HEK293T (cell line): Measurements from ENCODE around the gene FOXJ2.
A peak's percentile ranks its signal among the peaks of the same experiment; 100 is the strongest.

Experiments used
- CTCF ChIA-PET: fragments of 350-600 bp; formaldehyde crosslinking; extraction: SDS; loops from one replicate; lab custom pipeline; 2021; ENCODE audit warnings: antibody characterized with exemption, inconsistent platforms; lab: Yijun Ruan, JAX
- POLR2A ChIA-PET: fragments of 350-600 bp; formaldehyde crosslinking; extraction: SDS; loops from one replicate; lab custom pipeline; 2020; ENCODE audit warnings: antibody characterized with exemption, inconsistent platforms; lab: Yijun Ruan, JAX
- DNase-seq: peaks from one replicate; pipeline ENCODE4 v3.0.0; 2012; ENCODE audit warnings: mixed read lengths; ENCODE audit errors: extremely low spot score
- ARNT ChIP-seq: fragments of 450-650 bp; IDR thresholded peaks from 2 replicates; pipeline ENCODE4 v1.6.1; 2017; ENCODE audit warnings: mild to moderate bottlenecking
- BHLHE40 ChIP-seq: fragments of 450-650 bp; IDR thresholded peaks from 2 replicates; pipeline ENCODE4 v1.6.1; 2016; ENCODE audit warnings: mild to moderate bottlenecking, moderate library complexity, borderline replicate concordance
- CTBP1 ChIP-seq: fragments of 450-650 bp; IDR thresholded peaks from 2 replicates; pipeline ENCODE4 v1.6.1; 2016; ENCODE audit warnings: borderline replicate concordance
- ELF4 ChIP-seq: fragments of 450-650 bp; IDR thresholded peaks from 2 replicates; pipeline ENCODE4 v1.6.1; 2017; ENCODE audit warnings: antibody characterized with exemption
- FOXA1 ChIP-seq: fragments of 450-650 bp; IDR thresholded peaks from 2 replicates; pipeline ENCODE4 v1.6.1; 2016; ENCODE audit warnings: mild to moderate bottlenecking
- FOXK2 ChIP-seq: fragments of 450-650 bp; IDR thresholded peaks from 2 replicates; pipeline ENCODE4 v1.6.1; 2016; ENCODE audit warnings: mild to moderate bottlenecking
- FOXM1 ChIP-seq: fragments of 450-650 bp; IDR thresholded peaks from 2 replicates; pipeline ENCODE4 v1.6.1; 2017; ENCODE audit warnings: mild to moderate bottlenecking, borderline replicate concordance
- HDGF ChIP-seq: fragments of 450-650 bp; IDR thresholded peaks from 2 replicates; pipeline ENCODE4 v1.6.1; 2017; ENCODE audit warnings: antibody characterized with exemption, borderline replicate concordance
- L3MBTL2 ChIP-seq: fragments of 450-650 bp; conservative IDR thresholded peaks from 2 replicates; pipeline ENCODE4 v1.6.1; 2016; ENCODE audit warnings: mild to moderate bottlenecking
- LEF1 ChIP-seq: fragments of 450-650 bp; IDR thresholded peaks from 2 replicates; pipeline ENCODE4 v1.6.1; 2017; ENCODE audit warnings: mild to moderate bottlenecking, borderline replicate concordance
- NFRKB ChIP-seq: fragments of 450-650 bp; IDR thresholded peaks from 2 replicates; pipeline ENCODE4 v1.6.1; 2016; ENCODE audit warnings: mild to moderate bottlenecking, moderate library complexity
- PKNOX1 ChIP-seq: fragments of 450-650 bp; IDR thresholded peaks from 2 replicates; pipeline ENCODE4 v1.6.1; 2016
- SP1 ChIP-seq: fragments of 450-650 bp; IDR thresholded peaks from 2 replicates; pipeline ENCODE4 v1.6.1; 2017
- SUZ12 ChIP-seq: fragments of 450-650 bp; IDR thresholded peaks from 2 replicates; pipeline ENCODE4 v1.6.1; 2016; ENCODE audit warnings: mild to moderate bottlenecking
- TARDBP ChIP-seq: fragments of 450-650 bp; IDR thresholded peaks from 2 replicates; pipeline ENCODE4 v1.6.1; 2016
- ZNF384 ChIP-seq: fragments of 450-650 bp; IDR thresholded peaks from 2 replicates; pipeline ENCODE4 v1.6.1; 2016

The FOXJ2 gene

GRCh38 chr12:8040791-8041190, 8.3 kb downstream of the FOXJ2 start:
- ChIA-PET POLR2A (no interaction called here), CTCF (no interaction called here)
- no peak for DNase-seq
- TF ChIP-seq ELF4 (no peak), BHLHE40 (no peak), FOXM1 (no peak), FOXA1 (no peak), ZNF384 (no peak), CTBP1 (no peak), HDGF (no peak), LEF1 (no peak), PKNOX1 (no peak), FOXK2 (no peak), L3MBTL2 (no peak), TARDBP (no peak), SP1 (no peak), SUZ12 (no peak)

- no peak for TF ChIP-seq ELF4
- no peak for TF ChIP-seq BHLHE40
- TF ChIP-seq ARNT: no peak
- TF ChIP-seq ZNF384: no peak
- TF ChIP-seq L3MBTL2: no peak
- no peak for TF ChIP-seq LEF1
- TF ChIP-seq TARDBP: no peak
- TF ChIP-seq HDGF: no peak
- no peak for TF ChIP-seq FOXA1
- TF ChIP-seq CTBP1: no peak
- no peak for TF ChIP-seq SP1
- ChIA-PET POLR2A (interaction anchor here (2.1 kb wide), 1 partner anchor 32 kb away, joined by 10 read pairs; no protein-coding TSS in a partner anchor), CTCF (interaction anchor here (0.5 to 3.0 kb wide), 13 partner anchors 10 to 180 kb away, joined by 3 to 13 read pairs (median 4); no protein-coding TSS in a partner anchor)
- peak; percentile 78 for DNase-seq
These were observed 13.7 kb downstream of the FOXJ2 start for GRCh38 chr12:8045952-8046944.

- no peak for DNase-seq
- TF ChIP-seq FOXK2 (no peak), ZNF384 (no peak), LEF1 (no peak), PKNOX1 (no peak), HDGF (no peak), ARNT (no peak), CTBP1 (no peak), ELF4 (no peak), SP1 (no peak), NFRKB (no peak), FOXM1 (no peak), SUZ12 (no peak), L3MBTL2 (no peak), BHLHE40 (no peak), FOXA1 (no peak), TARDBP (no peak)
- POLR2A ChIA-PET: interaction anchor here (1.4 kb wide), 1 partner anchor 10 kb away, joined by 3 read pairs; no protein-coding TSS in a partner anchor
- CTCF ChIA-PET: no interaction called here
These were observed 15.3 kb downstream of the FOXJ2 start for GRCh38 chr12:8047842-8048241.

GRCh38 chr12:8048906-8049305, 16.4 kb downstream of the FOXJ2 start:
- POLR2A ChIA-PET: interaction anchor here (1.4 kb wide), 1 partner anchor 11 kb away, joined by 3 read pairs; no protein-coding TSS in a partner anchor
- CTCF ChIA-PET: interaction anchor here (1.0 kb wide), 1 partner anchor 15 kb away, joined by 5 read pairs; no protein-coding TSS in a partner anchor
- DNase-seq: no peak
- TF ChIP-seq SUZ12 (no peak), NFRKB (no peak), FOXM1 (no peak), ARNT (no peak), SP1 (no peak), ELF4 (no peak), PKNOX1 (no peak), BHLHE40 (no peak), LEF1 (no peak), FOXA1 (no peak), ZNF384 (no peak), FOXK2 (no peak), CTBP1 (no peak), TARDBP (no peak), L3MBTL2 (no peak), HDGF (no peak)

GRCh38 chr12:8050600-8051250, 18.2 kb downstream of the FOXJ2 start:
- ChIA-PET CTCF (no interaction called here), POLR2A (interaction anchor here (0.8 kb wide), 1 partner anchor 16 kb away, joined by 3 read pairs; no protein-coding TSS in a partner anchor)
- TF ChIP-seq NFRKB: no peak
- no peak for TF ChIP-seq FOXM1
- no peak for DNase-seq
